H1 (cell line): ENCODE measurements around the gene RREB1. TPM values are rescaled to one million over a fixed set of nuclear protein-coding genes. Genes with fewer than 3 reads are reported as not detected.

Experiments
- CTCF ChIA-PET: fragments of 300-600 bp; sonication (Branson Sonifier 250); formaldehyde crosslinking; loops from one replicate; lab custom pipeline; 2021; ENCODE audit not compliant: partially characterized antibody; lab: Charles Lee
- POLR2A ChIA-PET: fragments of 300-600 bp; sonication (Branson Sonifier 250); formaldehyde crosslinking; loops from one replicate; lab custom pipeline; 2021; ENCODE audit warnings: inconsistent platforms; ENCODE audit not compliant: partially characterized antibody; lab: Charles Lee
- DNase-seq, 2 experiments: peaks; one replicate each; pipeline versions ENCODE4 v3.0.0 to v3.0.0-alpha.2; 2010 to 2022; ENCODE audit warnings: low spot score in 2 of 2, low read depth in 1 of 2, mixed read lengths in 1 of 2
- FAIRE-seq: peaks from 2 replicates; lab custom pipeline; 2011; peaks lifted over from hg19 to GRCh38; lab: Jason Lieb, UNC
- H2AFZ ChIP-seq: 2 replicates; pipeline ENCODE4 v1.8.1; 2012; ENCODE audit warnings: low read length, inconsistent platforms
- H2AK5ac ChIP-seq: 2 replicates; pipeline ENCODE4 v1.6.1; 2013; ENCODE audit warnings: low read depth, low read length
- H2BK120ac ChIP-seq: replicated peaks from 2 replicates; pipeline ENCODE3; 2013; ENCODE audit warnings: low read depth, low read length, inconsistent platforms
- H2BK12ac ChIP-seq: 2 replicates; pipeline ENCODE4 v1.6.1; 2013; ENCODE audit warnings: low read depth, low read length
- H2BK15ac ChIP-seq: 2 replicates; pipeline ENCODE4 v1.6.1; 2013; ENCODE audit warnings: low read length
- H2BK20ac ChIP-seq: 2 replicates; pipeline ENCODE4 v1.6.1; 2013; ENCODE audit warnings: low read length
- H2BK5ac ChIP-seq: 2 replicates; pipeline ENCODE4 v1.6.1; 2013; ENCODE audit warnings: low read depth, low read length
- H3K14ac ChIP-seq: 2 replicates; pipeline ENCODE4 v1.6.1; 2013; ENCODE audit warnings: inconsistent platforms; ENCODE audit not compliant: insufficient read length
- H3K18ac ChIP-seq: 2 replicates; pipeline ENCODE4 v1.6.1; 2013; ENCODE audit warnings: low read length; ENCODE audit errors: extremely low read depth
- H3K23ac ChIP-seq: 2 replicates; pipeline ENCODE4 v1.6.1; 2013; ENCODE audit warnings: inconsistent platforms; ENCODE audit not compliant: insufficient read length
- H3K23me2 ChIP-seq: 2 replicates; pipeline ENCODE4 v1.6.1; 2013; ENCODE audit warnings: low read depth, low read length
- H3K27ac ChIP-seq: 2 replicates; pipeline ENCODE4 v1.6.1; 2011; ENCODE audit warnings: low read depth, low read length, inconsistent platforms
- H3K27me3 ChIP-seq, 4 experiments: replicated peaks in 1 of 4; 1 replicate in 1 of 4; 2 replicates in 3 of 4; pipeline versions ENCODE4 v1.6.1 to v1.8.1; 2011 to 2013; ENCODE audit warnings: low read length in 3 of 4, mild to moderate bottlenecking in 3 of 4, inconsistent platforms in 2 of 4, mixed read lengths in 2 of 4, moderate library complexity in 1 of 4; ENCODE audit not compliant: control insufficient read depth in 3 of 4, insufficient read depth in 3 of 4; ENCODE audit errors: extremely low read depth in 1 of 4
- H3K36me3 ChIP-seq, 4 experiments: 2 replicates each; pipeline versions ENCODE4 v1.6.1 to v1.8.1; 2011 to 2013; ENCODE audit warnings: mild to moderate bottlenecking in 4 of 4, low read length in 3 of 4, moderate library complexity in 2 of 4, control low read depth in 1 of 4, inconsistent platforms in 1 of 4; ENCODE audit not compliant: insufficient read depth in 4 of 4, control insufficient read depth in 2 of 4
- H3K4ac ChIP-seq: replicated peaks from 2 replicates; pipeline ENCODE3; 2013; ENCODE audit warnings: low read length, low read depth, mixed read lengths, inconsistent platforms; ENCODE audit not compliant: insufficient read length
- H3K4me1 ChIP-seq, 4 experiments: replicated peaks in 1 of 4; 1 replicate in 1 of 4; 2 replicates in 3 of 4; pipeline versions ENCODE4 v1.6.1 to v1.8.1; 2011 to 2013; ENCODE audit warnings: low read length in 3 of 4, inconsistent platforms in 2 of 4, mixed read lengths in 1 of 4; ENCODE audit not compliant: insufficient read depth in 4 of 4, control insufficient read depth in 3 of 4
- H3K4me2 ChIP-seq, 2 experiments: 2 replicates each; pipeline versions ENCODE4 v1.6.1 to v1.8.1; 2011 to 2013; ENCODE audit warnings: low read depth in 2 of 2, low read length in 2 of 2, control low read depth in 1 of 2, inconsistent platforms in 1 of 2, mild to moderate bottlenecking in 1 of 2; ENCODE audit not compliant: insufficient read depth in 1 of 2
- H3K4me3 ChIP-seq, 4 experiments: fragments of 200-600, 300-600 bp in 1 of 4; sonication (generic), shearing (Covaris generic), sonication (Bioruptor Twin) in 1 of 4; 2 replicates each; pipeline versions ENCODE4 v1.5.1 to v1.8.1; 2011 to 2016; ENCODE audit warnings: low read length in 4 of 4, low read depth in 3 of 4, control low read depth in 2 of 4, inconsistent platforms in 2 of 4, mild to moderate bottlenecking in 2 of 4, mixed read lengths in 1 of 4, moderate library complexity in 1 of 4; ENCODE audit not compliant: insufficient read depth in 2 of 4; ENCODE audit errors: extremely low read depth in 1 of 4
- H3K56ac ChIP-seq: replicated peaks from 2 replicates; pipeline ENCODE3; 2013; ENCODE audit warnings: low read depth, mild to moderate bottlenecking, mixed read lengths, low read length, inconsistent platforms; ENCODE audit not compliant: insufficient read length
- H3K79me1 ChIP-seq: 2 replicates; pipeline ENCODE4 v1.6.1; 2013; ENCODE audit warnings: low read depth, low read length, control low read depth
- H3K79me2 ChIP-seq, 2 experiments: 2 replicates each; pipeline versions ENCODE4 v1.6.1 to v1.8.1; 2012 to 2013; ENCODE audit warnings: low read length in 2 of 2, mild to moderate bottlenecking in 2 of 2, inconsistent platforms in 1 of 2; ENCODE audit not compliant: insufficient read depth in 2 of 2, control insufficient read depth in 1 of 2
- H3K9ac ChIP-seq, 4 experiments: replicated peaks in 1 of 4; 1 replicate in 1 of 4; 2 replicates in 3 of 4; pipeline versions ENCODE4 v1.6.1 to v1.8.1; 2011 to 2013; ENCODE audit warnings: low read depth in 3 of 4, low read length in 3 of 4, control low read depth in 2 of 4, mild to moderate bottlenecking in 2 of 4, moderate library complexity in 2 of 4, inconsistent platforms in 1 of 4; ENCODE audit errors: extremely low read depth in 1 of 4
- H3K9me3 ChIP-seq, 2 experiments: 2 replicates each; pipeline versions ENCODE4 v1.6.1 to v1.8.1; 2012 to 2013; ENCODE audit warnings: mild to moderate bottlenecking in 2 of 2, moderate library complexity in 2 of 2, control low read depth in 1 of 2, inconsistent platforms in 1 of 2, low read depth in 1 of 2, low read length in 1 of 2, mixed read lengths in 1 of 2; ENCODE audit not compliant: insufficient read depth in 2 of 2
- H4K20me1 ChIP-seq, 2 experiments: replicated peaks in 1 of 2; 2 replicates each; pipeline versions ENCODE3 to v1.8.1; 2011 to 2013; ENCODE audit warnings: inconsistent platforms in 2 of 2, low read length in 2 of 2, mild to moderate bottlenecking in 1 of 2; ENCODE audit not compliant: insufficient read depth in 2 of 2, control insufficient read depth in 1 of 2
- H4K5ac ChIP-seq: 2 replicates; pipeline ENCODE4 v1.6.1; 2013; ENCODE audit warnings: low read length, low read depth, mixed read lengths, inconsistent platforms; ENCODE audit not compliant: insufficient read length
- H4K8ac ChIP-seq: 2 replicates; pipeline ENCODE4 v1.8.0; 2013; ENCODE audit warnings: mild to moderate bottlenecking, moderate library complexity, low read length, inconsistent platforms; ENCODE audit not compliant: insufficient read depth; ENCODE audit errors: extremely low read depth
- H4K91ac ChIP-seq: replicated peaks from 2 replicates; pipeline ENCODE3; 2013; ENCODE audit warnings: low read length, mixed read lengths, inconsistent platforms; ENCODE audit not compliant: insufficient read length
- ATF3 ChIP-seq: IDR thresholded peaks from 2 replicates; pipeline ENCODE4 v1.6.1; 2011; ENCODE audit warnings: low read depth, mild to moderate bottlenecking, low read length; ENCODE audit not compliant: insufficient read depth
- BRCA1 ChIP-seq: IDR thresholded peaks from 2 replicates; pipeline ENCODE4 v1.6.1; 2012; ENCODE audit warnings: low read depth, low read length, improper control_type of control experiment
- CHD2 ChIP-seq: IDR thresholded peaks from 2 replicates; pipeline ENCODE4 v1.6.1; 2012; ENCODE audit warnings: low read length, improper control_type of control experiment
- CREB1 ChIP-seq: IDR thresholded peaks from 2 replicates; pipeline ENCODE4 v1.6.1; 2012; ENCODE audit warnings: inconsistent platforms
- CTBP2 ChIP-seq: IDR thresholded peaks from 2 replicates; pipeline ENCODE4 v1.7.0; 2011; ENCODE audit warnings: borderline replicate concordance, mild to moderate bottlenecking, moderate library complexity, mixed read lengths, low read length; ENCODE audit not compliant: insufficient read depth, insufficient read length
- POLR2AphosphoS5 ChIP-seq: IDR thresholded peaks from 2 replicates; pipeline ENCODE4 v1.6.1; 2011; ENCODE audit warnings: low read depth, low read length
- RBBP5 ChIP-seq: IDR thresholded peaks from 2 replicates; pipeline ENCODE4 v1.7.1; 2012; ENCODE audit warnings: low read depth, mild to moderate bottlenecking, inconsistent platforms, low read length, moderate library complexity, borderline replicate concordance
- SIX5 ChIP-seq: IDR thresholded peaks from 2 replicates; pipeline ENCODE4 v1.6.1; 2011; ENCODE audit warnings: mild to moderate bottlenecking, low read depth, low read length
- SP1 ChIP-seq: IDR thresholded peaks from 2 replicates; pipeline ENCODE4 v1.6.1; 2011; ENCODE audit warnings: low read depth, low read length
- WGBS, 2 experiments: shearing (Covaris generic) in 1 of 2; methylation state at CpG; one replicate each; pipeline versions ENCODE4 v1.1.6 to v1.1.7; 2013 to 2015; ENCODE audit warnings: low lambda C conversion rate in 2 of 2, mixed read lengths in 2 of 2, inconsistent platforms in 1 of 2, low coverage in 1 of 2, missing lambda C conversion rate in 1 of 2; ENCODE audit not compliant: insufficient replicate concordance in 2 of 2, insufficient coverage in 1 of 2, insufficient read length in 1 of 2; ENCODE audit errors: extremely low coverage in 1 of 2, missing lambda C conversion rate in 1 of 2; 5-methylcytosine and 5-hydroxymethylcytosine counted together
- polyA plus RNA-seq, 7 experiments: library from polyadenylated mRNA; depleted of rRNA in 3 of 7; stranded (reverse) in 5 of 7; unstranded in 2 of 7; fragments of >200 nt in 5 of 7; fragments of 200-250 nt in 2 of 7; gene quantifications; 1 replicate in 5 of 7; 2 replicates in 1 of 7; 4 replicates in 1 of 7; pipeline versions ENCODE4 v1.2.1 to v1.2.3, GENCODE V29; 2011 to 2013; ENCODE audit warnings: missing spikeins in 2 of 7, mixed read lengths in 2 of 7
- total RNA-seq: library from RNA; stranded (reverse); fragmentation: NEBNext Ultra II Directional; extraction: Animal tissue kit (Norgen Biotek cat#: 25700); gene quantifications from 2 replicates; pipeline ENCODE4 v1.2.1, GENCODE V29; 2021

RREB1 gene
- total and polyA plus RNA-seq, 2 of the 8 experiments (the other 6 are each of a cell fraction or from before 2014, with no cell fraction given), result 3.9 to 34.7 TPM

GRCh38 chr6:7156643-7157278 lies 49.0 kb downstream of the RREB1 start:
- Histone ChIP-seq H4K91ac (no peak overlapping the region), H3K79me2 (peaks cover 8 to 65% of the 10 kb centered on the region in 2 experiments), H2BK20ac (no peak overlapping the region), H3K9ac (no peak overlapping the region), H3K56ac (no peak overlapping the region), H4K8ac (no peak overlapping the region; the same call in 1 of the 2 replicates), H3K14ac (no peak overlapping the region), H3K27ac (no peak overlapping the region), H2BK15ac (no peak overlapping the region), H2BK5ac (no peak overlapping the region), H3K4me1 (peaks cover 3 to 10% (median 5%) of the 10 kb centered on the region in 4 experiments; a peak in 6 of 7 replicates), H3K79me1 (peaks cover 8% of the 10 kb centered on the region; the same call in 1 of the 2 replicates), H2AFZ (no peak overlapping the region), H3K9me3 (no peaks in the 10 kb centered on the region), H3K4me2 (no peak overlapping the region), H2BK120ac (no peak overlapping the region), H3K36me3 (no peaks in the 10 kb centered on the region), H3K23ac (no peak overlapping the region), H2BK12ac (no peak overlapping the region), H3K18ac (no peak overlapping the region), H4K5ac (no peak overlapping the region), H4K20me1 (peaks cover 0 to 2% of the 10 kb centered on the region in 2 experiments), H3K4me3 (no peak overlapping the region), H3K27me3 (no peaks in the 10 kb centered on the region), H3K4ac (no peak overlapping the region), H3K23me2 (no peaks in the 10 kb centered on the region), H2AK5ac (no peak overlapping the region)
- 96% methylated on average over 11 of the region's 11 CpGs; no CpG with 5 or more reads in 1 of the 2 experiments for WGBS, 2 experiments
- no peak for TF ChIP-seq POLR2AphosphoS5
- no peak for TF ChIP-seq ATF3
- no peak for TF ChIP-seq CREB1
- no peak for TF ChIP-seq CTBP2
- TF ChIP-seq CHD2, result no peak
- no peak for TF ChIP-seq RBBP5
- no peak for TF ChIP-seq SIX5
- TF ChIP-seq SP1, result no peak
- no peak for TF ChIP-seq BRCA1
- ChIA-PET POLR2A (interaction anchor here (0.6 to 1.9 kb wide), 8 partner anchors 9 to 159 kb away, joined by 3 to 13 read pairs (median 3); partner anchors contain the start of gene RREB1), CTCF (interaction anchor here (0.5 to 2.4 kb wide), 7 partner anchors 10 to 280 kb away, joined by 3 to 10 read pairs (median 4); no protein-coding TSS in a partner anchor)
- DNase-seq (no peak), FAIRE-seq (no peak)
